Kidney (tissue), 14 donors: ENCODE data around the gene WFDC12. TPM values are rescaled to one million over a fixed set of nuclear protein-coding genes. Genes with fewer than 3 reads are reported as not detected.

Source experiments
- DNase-seq, 5 donors: peaks; one replicate each; pipeline ENCODE4 v3.0.0-alpha.2; 2013 to 2020
- FAIRE-seq: peaks from 2 replicates; lab custom pipeline; 2012; peaks lifted over from hg19 to GRCh38; lab: Jason Lieb, UNC
- H3K27ac ChIP-seq, 2 donors: one replicate each; pipeline ENCODE4 v1.7.0; 2013; ENCODE audit warnings: low read depth in 2 of 2, low read length in 2 of 2, inconsistent platforms in 1 of 2
- H3K27me3 ChIP-seq: one replicate; pipeline ENCODE4 v1.7.1; 2013; ENCODE audit warnings: low read length, inconsistent platforms; ENCODE audit not compliant: control insufficient read depth, insufficient read depth
- H3K36me3 ChIP-seq, 3 donors: one replicate each; pipeline versions ENCODE4 v1.7.0 to v1.7.1; 2013; ENCODE audit warnings: low read length in 3 of 3, control low read depth in 1 of 3, inconsistent platforms in 1 of 3; ENCODE audit not compliant: insufficient read depth in 3 of 3, control insufficient read depth in 2 of 3
- H3K4me1 ChIP-seq, 3 donors: one replicate each; pipeline versions ENCODE4 v1.7.0 to v1.7.1; 2013; ENCODE audit warnings: low read length in 3 of 3, inconsistent platforms in 1 of 3, low read depth in 1 of 3; ENCODE audit not compliant: control insufficient read depth in 2 of 3, insufficient read depth in 2 of 3
- H3K4me3 ChIP-seq, 3 donors: one replicate each; pipeline versions ENCODE4 v1.7.0 to v1.8.1; 2013; ENCODE audit warnings: low read length in 3 of 3, control low read depth in 1 of 3, inconsistent platforms in 1 of 3
- H3K9ac ChIP-seq, 3 donors: one replicate each; pipeline versions ENCODE4 v1.7.0 to v1.7.1; 2013; ENCODE audit warnings: low read length in 3 of 3, control low read depth in 1 of 3, inconsistent platforms in 1 of 3
- H3K9me3 ChIP-seq, 3 donors: one replicate each; pipeline versions ENCODE4 v1.7.0 to v1.7.1; 2013; ENCODE audit warnings: low read length in 3 of 3, control low read depth in 1 of 3, inconsistent platforms in 1 of 3; ENCODE audit not compliant: control insufficient read depth in 2 of 3, insufficient read depth in 1 of 3
- intact Hi-C: fragments of 100-400 bp; cut with DNase I; formaldehyde crosslinking; loops from one replicate; pipeline ENCODE4 v1.11.1; 2022
- polyA plus RNA-seq: library from polyadenylated mRNA; stranded (reverse); fragments of 350-450 nt; fragmentation: Illumina TruSeq; extraction: RNeasy Lipid Tissue Mini Kit (QIAGEN cat#74804); gene quantifications from one replicate; pipeline ENCODE4 v1.2.3, GENCODE V29; 2014; ENCODE audit warnings: low read depth, low replicate concordance; ENCODE audit not compliant: insufficient read depth
- total RNA-seq: library from RNA; stranded (reverse); fragmentation: NEBNext Ultra II Directional; extraction: Animal tissue kit (Norgen Biotek cat#: 25700); gene quantifications from one replicate; pipeline ENCODE4 v1.2.1, GENCODE V29; 2021
- TF ChIP-seq, protein P1 (sequence below): IDR thresholded peaks from 3 replicates; pipeline ENCODE4 v1.5.1; 2012; ENCODE audit warnings: mild to moderate bottlenecking, moderate library complexity, borderline replicate concordance; ENCODE audit not compliant: insufficient read depth; ENCODE audit errors: extremely low read depth
- donor health status: control.
- donor health status: control.
- donor health status: control.
- donor health status: control.
- donor health status: control.
- donor health status: DM: yes; HTN: yes; CAD: no.
- donor health status: Normal renal cell carcinoma (clear cell type).

WFDC12 gene
- total and polyA plus RNA-seq, 2 donors from 2014 or later: 1.4 TPM; not detected in 1

DNA sequence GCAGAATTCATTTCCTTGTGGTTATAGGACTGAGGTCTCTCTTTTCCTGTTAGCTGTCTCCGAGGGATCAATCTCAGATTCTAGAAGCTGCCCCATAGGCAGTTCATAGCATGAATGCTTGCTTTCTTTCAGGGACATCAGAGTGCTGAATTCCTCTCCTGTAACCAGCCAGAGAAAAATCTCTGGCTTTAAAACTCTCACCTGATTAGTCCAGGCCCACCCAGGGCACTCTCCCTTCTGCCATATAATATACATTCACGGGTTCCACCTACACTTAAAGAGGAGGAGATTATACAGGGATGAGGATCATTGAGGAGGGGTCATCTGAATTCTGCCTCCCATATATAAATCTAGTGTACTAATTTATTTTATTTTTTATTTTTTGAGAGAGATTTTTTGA is 21.2 kb downstream of the WFDC12 start:
- H3K27me3 ChIP-seq: peaks cover 11% of the 10 kb centered on the region
- no peak overlapping the region for H3K9ac ChIP-seq
- FAIRE-seq (no peak), DNase-seq (no peak)
- H3K4me1 ChIP-seq: peaks cover 0 to 1% (median 0%) of the 10 kb centered on the region in 3 donors
- H3K4me3 ChIP-seq: no peak overlapping the region
- TF ChIP-seq, protein P1, sequence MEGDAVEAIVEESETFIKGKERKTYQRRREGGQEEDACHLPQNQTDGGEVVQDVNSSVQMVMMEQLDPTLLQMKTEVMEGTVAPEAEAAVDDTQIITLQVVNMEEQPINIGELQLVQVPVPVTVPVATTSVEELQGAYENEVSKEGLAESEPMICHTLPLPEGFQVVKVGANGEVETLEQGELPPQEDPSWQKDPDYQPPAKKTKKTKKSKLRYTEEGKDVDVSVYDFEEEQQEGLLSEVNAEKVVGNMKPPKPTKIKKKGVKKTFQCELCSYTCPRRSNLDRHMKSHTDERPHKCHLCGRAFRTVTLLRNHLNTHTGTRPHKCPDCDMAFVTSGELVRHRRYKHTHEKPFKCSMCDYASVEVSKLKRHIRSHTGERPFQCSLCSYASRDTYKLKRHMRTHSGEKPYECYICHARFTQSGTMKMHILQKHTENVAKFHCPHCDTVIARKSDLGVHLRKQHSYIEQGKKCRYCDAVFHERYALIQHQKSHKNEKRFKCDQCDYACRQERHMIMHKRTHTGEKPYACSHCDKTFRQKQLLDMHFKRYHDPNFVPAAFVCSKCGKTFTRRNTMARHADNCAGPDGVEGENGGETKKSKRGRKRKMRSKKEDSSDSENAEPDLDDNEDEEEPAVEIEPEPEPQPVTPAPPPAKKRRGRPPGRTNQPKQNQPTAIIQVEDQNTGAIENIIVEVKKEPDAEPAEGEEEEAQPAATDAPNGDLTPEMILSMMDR: no peak
- H3K27ac ChIP-seq: no peak overlapping the region
- H3K36me3 ChIP-seq: no peaks in the 10 kb centered on the region
- intact Hi-C loops: no loop called here
- no peaks in the 10 kb centered on the region for H3K9me3 ChIP-seq

DNA sequence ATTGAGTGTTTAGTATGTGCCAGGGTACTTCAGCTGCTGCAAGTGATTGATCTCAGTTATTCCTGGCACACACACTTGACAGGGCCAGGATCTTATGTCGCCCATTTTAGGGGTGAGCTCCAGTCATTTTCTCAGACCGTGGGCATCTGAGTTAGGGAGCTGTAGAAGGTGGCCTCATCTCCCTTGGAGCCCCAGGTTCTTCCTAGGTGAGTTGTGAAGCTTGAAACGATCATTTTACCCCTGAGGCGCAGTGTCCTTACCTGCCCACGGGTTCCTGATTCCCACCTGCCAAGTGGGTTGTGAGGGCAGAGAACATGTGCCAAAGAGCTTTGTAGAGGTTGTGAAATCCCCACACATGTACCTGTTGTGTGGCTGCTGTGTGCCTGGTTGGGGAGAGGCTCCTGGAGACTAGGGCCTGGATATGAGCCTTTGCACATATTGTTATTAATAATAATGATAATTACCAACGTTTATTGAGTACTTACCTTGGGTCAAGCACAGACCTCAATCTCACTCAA is 22.9 kb downstream of the WFDC12 start:
- H3K9me3 ChIP-seq: no peaks in the 10 kb centered on the region
- peaks cover 0 to 3% (median 0%) of the 10 kb centered on the region in 3 donors for H3K4me1 ChIP-seq
- H3K4me3 ChIP-seq: no peak overlapping the region
- H3K36me3 ChIP-seq: no peaks in the 10 kb centered on the region
- FAIRE-seq (no peak), DNase-seq (no peak)
- intact Hi-C loops: no loop called here
- H3K27ac ChIP-seq: no peak overlapping the region
- peaks cover 24% of the 10 kb centered on the region for H3K27me3 ChIP-seq
- H3K9ac ChIP-seq: no peak overlapping the region
- TF ChIP-seq, protein P1: no peak

DNA sequence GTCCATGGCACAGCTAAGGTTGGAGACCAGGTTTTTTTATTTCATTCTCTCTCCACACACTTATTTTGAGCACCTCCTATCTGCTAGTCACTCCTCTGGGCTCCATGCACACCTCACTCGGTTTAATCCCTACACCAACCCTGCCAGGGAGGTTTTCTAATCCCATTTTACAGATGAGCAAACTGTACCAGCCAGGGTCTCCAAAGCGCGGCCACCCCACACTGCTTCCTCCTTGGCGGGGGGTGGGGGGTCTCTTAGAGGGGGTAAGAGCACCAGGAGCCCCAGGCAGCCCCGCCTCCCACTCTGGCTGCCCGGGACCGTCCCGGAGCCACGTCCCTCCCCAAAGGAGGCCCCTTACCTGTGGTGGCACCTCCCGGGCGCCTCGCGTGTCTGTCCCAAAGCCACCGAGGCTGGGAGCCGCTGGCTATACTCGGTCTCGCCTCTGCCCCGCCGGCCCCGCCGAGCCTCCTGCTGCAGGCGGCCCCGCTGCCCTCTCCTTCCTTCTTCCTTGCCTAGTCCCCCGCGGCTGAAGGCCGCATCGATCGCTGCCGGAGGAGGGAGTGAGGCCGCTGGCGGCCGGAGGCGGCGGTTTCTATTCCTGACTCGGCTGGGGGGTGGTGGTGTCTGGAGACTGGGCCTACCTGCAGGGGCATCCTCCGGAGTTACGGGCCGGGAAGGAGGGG is 23.6 kb downstream of the WFDC12 start, which contains the start of gene KCNS1:
TSS of gene KCNS1 (minus strand) at position 565 of the 683 bp plus-strand sequence. CDS start 1,891 bp downstream, outside the sequence.
- no peaks in the 10 kb centered on the region for H3K9me3 ChIP-seq
- H3K4me3 ChIP-seq: no peak within 1 kb of the TSS
- peak in 4 of 5 donors; percentile 18 to 81 (median 22) for DNase-seq
- H3K27ac ChIP-seq: no peak within 1 kb of the TSS
- peaks cover 0 to 3% (median 0%) of the 10 kb centered on the region in 3 donors for H3K4me1 ChIP-seq
- TF ChIP-seq, protein P1: no peak
- H3K27me3 ChIP-seq: peaks cover 27% of the 10 kb centered on the region
- no peak for FAIRE-seq
- H3K9ac ChIP-seq: no peak within 1 kb of the TSS
- H3K36me3 ChIP-seq: no peaks in the 10 kb centered on the region
- intact Hi-C loops: no loop called here
